PC-3 (cell line): ENCODE results near the gene TOM1L2. TPM values are rescaled to one million over a fixed set of nuclear protein-coding genes. Genes with fewer than 3 reads are reported as not detected.
A peak's percentile ranks its signal among the peaks of the same experiment; 100 is the strongest.

Experiments
- ATAC-seq: fragments of 200-7000 bp; cut with Tn5 transposase; 2 replicates; pipeline ENCODE4 v1.9.1; 2020; ENCODE audit warnings: mild to moderate bottlenecking, moderate library complexity
- BruUV-seq: library from RNA; stranded (reverse); fragments of 400-500 nt; replicated peaks from 2 replicates; lab custom pipeline; 2021; lab: Mats Ljungman, UMichigan
- CTCF ChIA-PET: fragments of 300-600 bp; sonication (Branson Sonifier 250); formaldehyde crosslinking; loops from one replicate; lab custom pipeline; 2022; ENCODE audit warnings: antibody characterized with exemption; lab: Charles Lee
- POLR2A ChIA-PET: fragments of 300-600 bp; sonication (Branson Sonifier 250); formaldehyde crosslinking; loops from one replicate; lab custom pipeline; 2022; ENCODE audit warnings: antibody characterized with exemption; ENCODE audit not compliant: unreplicated experiment; lab: Charles Lee
- DNase-seq: peaks from one replicate; pipeline ENCODE4 v3.0.0-alpha.2; 2015
- H2AFZ ChIP-seq: fragments of 300-600 bp; sonication (generic); 2 replicates; pipeline ENCODE4 v1.6.0; 2016; ENCODE audit warnings: antibody characterized with exemption, low read length
- H3F3A ChIP-seq: fragments of 300-600 bp; sonication (generic); one replicate; pipeline ENCODE4 v1.6.0; 2017; ENCODE audit warnings: antibody characterized with exemption, low read length, control low read depth, mild to moderate bottlenecking; ENCODE audit not compliant: unreplicated experiment
- H3K27ac ChIP-seq: fragments of 300-600 bp; sonication (generic); 2 replicates; pipeline ENCODE4 v1.5.1; 2016; ENCODE audit warnings: mild to moderate bottlenecking, low read length
- H3K27me3 ChIP-seq: fragments of 300-600 bp; sonication (generic); 2 replicates; pipeline ENCODE4 v1.6.1; 2016; ENCODE audit warnings: low read length, mixed read lengths
- H3K36me3 ChIP-seq: fragments of 300-600 bp; sonication (generic); 2 replicates; pipeline ENCODE4 v1.6.1; 2016; ENCODE audit warnings: low read depth, mixed run types, low read length, mixed read lengths
- H3K4me1 ChIP-seq: fragments of 300-600 bp; sonication (generic); 2 replicates; pipeline ENCODE4 v1.5.1; 2016; ENCODE audit warnings: low read length; ENCODE audit not compliant: insufficient read depth
- H3K4me2 ChIP-seq: fragments of 300-600 bp; sonication (generic); 2 replicates; pipeline ENCODE4 v1.6.0; 2016; ENCODE audit warnings: low read length
- H3K4me3 ChIP-seq: fragments of 300-600 bp; sonication (generic); 2 replicates; pipeline ENCODE4 v1.5.1; 2016; ENCODE audit warnings: mild to moderate bottlenecking, low read length, mixed read lengths
- H3K79me2 ChIP-seq: fragments of 300-600 bp; sonication (generic); 2 replicates; pipeline ENCODE4 v1.6.1; 2017; ENCODE audit warnings: low read length, mixed read lengths
- H3K9ac ChIP-seq: fragments of 300-600 bp; sonication (generic); 2 replicates; pipeline ENCODE4 v1.6.0; 2016; ENCODE audit warnings: mild to moderate bottlenecking, low read length
- H3K9me2 ChIP-seq: fragments of 300-600 bp; sonication (generic); replicated peaks from 2 replicates; pipeline ENCODE4 v1.6.1; 2016; ENCODE audit warnings: mixed run types, low read length, mixed read lengths
- H3K9me3 ChIP-seq: fragments of 300-600 bp; sonication (generic); 2 replicates; pipeline ENCODE4 v1.6.1; 2016; ENCODE audit warnings: low read length, mixed read lengths
- H4K20me1 ChIP-seq: fragments of 300-600 bp; sonication (generic); 2 replicates; pipeline ENCODE4 v1.6.1; 2016; ENCODE audit warnings: low read length, mixed read lengths
- EZH2 ChIP-seq: fragments of 300-600 bp; sonication (generic); IDR thresholded peaks from one replicate; pipeline ENCODE4 v1.6.1; 2017; ENCODE audit warnings: antibody characterized with exemption, mild to moderate bottlenecking, low read length; ENCODE audit not compliant: unreplicated experiment
- EZH2phosphoT487 ChIP-seq: fragments of 300-600 bp; sonication (generic); IDR thresholded peaks from 2 replicates; pipeline ENCODE4 v1.6.1; 2018; ENCODE audit warnings: mild to moderate bottlenecking, antibody characterized with exemption, low read length, borderline replicate concordance
- intact Hi-C: fragments of 100-400 bp; cut with micrococcal nuclease; formaldehyde crosslinking; loops from 2 replicates; pipeline ENCODE4 v1.9.0; 2023
- total RNA-seq: library from RNA; depleted of rRNA; stranded (reverse); fragments of >200 nt; gene quantifications from 2 replicates; pipeline ENCODE4 v1.2.3, GENCODE V29; 2014
- TF ChIP-seq, protein P1 (sequence below): fragments of 300-600 bp; sonication (generic); conservative IDR thresholded peaks from 2 replicates; pipeline ENCODE4 v1.5.1; 2017; ENCODE audit warnings: antibody characterized with exemption, low read depth, mild to moderate bottlenecking, low read length

Gene TOM1L2
- total RNA-seq, 1 experiment from 2014 or later: 53.3 TPM

DNA sequence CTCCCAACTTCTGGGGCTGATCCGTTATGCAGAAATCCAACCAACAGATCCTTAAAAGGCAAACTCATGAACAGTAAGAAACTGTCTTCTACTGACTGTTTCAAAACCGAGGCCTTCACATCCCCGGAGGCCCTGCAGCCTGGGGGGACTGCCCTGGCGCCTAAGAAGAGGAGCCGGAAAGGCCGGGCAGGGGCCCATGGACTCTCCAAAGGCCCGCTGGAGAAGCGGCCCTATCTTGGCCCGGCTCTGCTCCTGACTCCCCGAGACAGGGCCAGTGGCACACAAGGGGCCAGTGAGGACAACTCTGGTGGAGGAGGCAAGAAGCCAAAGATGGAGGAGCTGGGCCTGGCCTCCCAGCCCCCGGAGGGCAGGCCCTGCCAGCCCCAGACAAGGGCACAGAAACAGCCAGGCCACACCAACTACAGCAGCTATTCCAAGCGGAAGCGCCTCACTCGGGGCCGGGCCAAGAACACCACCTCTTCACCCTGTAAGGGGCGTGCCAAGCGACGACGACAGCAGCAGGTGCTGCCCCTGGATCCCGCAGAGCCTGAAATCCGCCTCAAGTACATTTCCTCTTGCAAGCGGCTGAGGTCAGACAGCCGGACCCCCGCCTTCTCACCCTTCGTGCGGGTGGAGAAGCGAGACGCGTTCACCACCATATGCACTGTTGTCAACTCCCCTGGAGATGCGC, 174.9 kb downstream of the TOM1L2 start:
- Histone ChIP-seq H2AFZ (no peak overlapping the region), H4K20me1 (no peaks in the 10 kb centered on the region), H3K4me1 (no peaks in the 10 kb centered on the region), H3K27me3 (no peaks in the 10 kb centered on the region), H3K36me3 (peaks cover 15% of the 10 kb centered on the region), H3K4me2 (no peak overlapping the region), H3K4me3 (no peak overlapping the region), H3K79me2 (no peaks in the 10 kb centered on the region), H3K9me2 (no peaks in the 10 kb centered on the region), H3K9me3 (no peaks in the 10 kb centered on the region), H3K9ac (no peak overlapping the region), H3F3A (no peaks in the 10 kb centered on the region), H3K27ac (no peak overlapping the region)
- ChIA-PET POLR2A (no interaction called here), CTCF (no interaction called here)
- TSS peak; percentile 5 for BruUV-seq
- DNase-seq (no peak), ATAC-seq (no peak)
- TF ChIP-seq, protein P1, sequence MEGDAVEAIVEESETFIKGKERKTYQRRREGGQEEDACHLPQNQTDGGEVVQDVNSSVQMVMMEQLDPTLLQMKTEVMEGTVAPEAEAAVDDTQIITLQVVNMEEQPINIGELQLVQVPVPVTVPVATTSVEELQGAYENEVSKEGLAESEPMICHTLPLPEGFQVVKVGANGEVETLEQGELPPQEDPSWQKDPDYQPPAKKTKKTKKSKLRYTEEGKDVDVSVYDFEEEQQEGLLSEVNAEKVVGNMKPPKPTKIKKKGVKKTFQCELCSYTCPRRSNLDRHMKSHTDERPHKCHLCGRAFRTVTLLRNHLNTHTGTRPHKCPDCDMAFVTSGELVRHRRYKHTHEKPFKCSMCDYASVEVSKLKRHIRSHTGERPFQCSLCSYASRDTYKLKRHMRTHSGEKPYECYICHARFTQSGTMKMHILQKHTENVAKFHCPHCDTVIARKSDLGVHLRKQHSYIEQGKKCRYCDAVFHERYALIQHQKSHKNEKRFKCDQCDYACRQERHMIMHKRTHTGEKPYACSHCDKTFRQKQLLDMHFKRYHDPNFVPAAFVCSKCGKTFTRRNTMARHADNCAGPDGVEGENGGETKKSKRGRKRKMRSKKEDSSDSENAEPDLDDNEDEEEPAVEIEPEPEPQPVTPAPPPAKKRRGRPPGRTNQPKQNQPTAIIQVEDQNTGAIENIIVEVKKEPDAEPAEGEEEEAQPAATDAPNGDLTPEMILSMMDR: no peak
- TF ChIP-seq EZH2phosphoT487 (no peak), EZH2 (no peak)
- intact Hi-C loops: no loop called here

DNA sequence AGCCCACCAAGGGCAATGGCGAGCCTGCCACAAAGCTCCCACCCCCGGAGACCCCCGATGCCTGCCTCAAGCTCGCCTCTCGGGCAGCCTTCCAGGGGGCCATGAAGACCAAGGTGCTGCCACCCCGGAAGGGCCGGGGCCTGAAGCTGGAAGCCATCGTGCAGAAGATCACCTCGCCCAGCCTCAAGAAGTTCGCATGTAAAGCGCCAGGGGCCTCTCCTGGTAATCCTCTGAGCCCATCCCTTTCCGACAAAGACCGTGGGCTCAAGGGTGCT, 175.5 kb downstream of the TOM1L2 start:
- Histone ChIP-seq H3K27me3 (no peaks in the 10 kb centered on the region), H3F3A (no peaks in the 10 kb centered on the region), H3K79me2 (no peaks in the 10 kb centered on the region), H3K4me3 (no peak overlapping the region), H3K27ac (no peak overlapping the region), H3K9me3 (no peaks in the 10 kb centered on the region), H3K36me3 (peaks cover 15% of the 10 kb centered on the region), H3K9ac (no peak overlapping the region), H2AFZ (no peak overlapping the region), H3K9me2 (no peaks in the 10 kb centered on the region), H3K4me1 (no peaks in the 10 kb centered on the region), H4K20me1 (no peaks in the 10 kb centered on the region), H3K4me2 (no peak overlapping the region)
- ATAC-seq: no peak
- BruUV-seq: no TSS peak
- TF ChIP-seq EZH2phosphoT487 (no peak), EZH2 (no peak)
- TF ChIP-seq, protein P1: no peak
- ChIA-PET CTCF (no interaction called here), POLR2A (no interaction called here)
- intact Hi-C loops: no loop called here
- DNase-seq: no peak

DNA sequence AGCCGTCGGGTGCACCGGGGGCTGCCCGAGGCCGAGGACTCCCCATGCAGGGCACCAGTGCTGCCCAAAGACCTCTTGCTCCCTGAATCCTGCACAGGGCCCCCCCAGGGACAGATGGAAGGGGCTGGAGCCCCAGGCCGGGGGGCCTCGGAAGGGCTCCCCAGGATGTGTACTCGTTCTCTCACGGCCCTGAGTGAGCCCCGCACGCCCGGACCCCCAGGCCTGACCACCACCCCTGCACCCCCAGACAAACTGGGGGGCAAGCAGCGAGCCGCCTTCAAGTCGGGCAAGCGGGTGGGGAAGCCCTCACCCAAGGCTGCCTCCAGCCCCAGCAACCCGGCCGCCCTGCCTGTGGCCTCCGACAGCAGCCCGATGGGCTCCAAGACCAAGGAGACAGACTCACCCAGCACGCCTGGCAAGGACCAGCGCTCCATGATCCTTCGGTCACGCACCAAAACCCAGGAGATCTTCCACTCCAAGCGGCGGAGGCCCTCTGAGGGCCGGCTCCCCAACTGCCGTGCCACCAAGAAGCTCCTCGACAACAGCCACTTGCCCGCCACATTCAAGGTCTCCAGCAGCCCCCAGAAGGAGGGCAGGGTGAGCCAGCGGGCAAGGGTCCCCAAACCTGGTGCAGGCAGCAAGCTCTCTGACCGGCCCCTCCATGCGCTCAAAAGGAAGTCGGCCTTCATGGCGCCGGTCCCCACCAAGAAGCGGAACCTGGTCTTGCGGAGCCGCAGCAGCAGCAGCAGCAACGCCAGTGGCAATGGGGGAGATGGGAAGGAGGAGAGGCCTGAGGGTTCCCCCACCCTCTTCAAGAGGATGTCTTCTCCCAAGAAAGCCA, 176.0 kb downstream of the TOM1L2 start:
- H3K9me2 ChIP-seq: no peaks in the 10 kb centered on the region
- ATAC-seq (no peak), DNase-seq (no peak)
- no peaks in the 10 kb centered on the region for H4K20me1 ChIP-seq
- no peak overlapping the region for H3K4me2 ChIP-seq
- no peaks in the 10 kb centered on the region for H3F3A ChIP-seq
- H3K9me3 ChIP-seq: no peaks in the 10 kb centered on the region
- H3K79me2 ChIP-seq: no peaks in the 10 kb centered on the region
- no peak overlapping the region for H3K27ac ChIP-seq
- ChIA-PET POLR2A (no interaction called here), CTCF (no interaction called here)
- H3K27me3 ChIP-seq: no peaks in the 10 kb centered on the region
- intact Hi-C loops: no loop called here
- no peak overlapping the region for H3K9ac ChIP-seq
- no peaks in the 10 kb centered on the region for H3K4me1 ChIP-seq
- H3K36me3 ChIP-seq: peaks cover 15% of the 10 kb centered on the region
- no TSS peak for BruUV-seq
- no peak overlapping the region for H2AFZ ChIP-seq
- TF ChIP-seq, protein P1: no peak
- TF ChIP-seq EZH2phosphoT487 (no peak), EZH2 (no peak)
- no peak overlapping the region for H3K4me3 ChIP-seq
